RPMI7951 (cell line): Measurements from ENCODE around the gene PTCD1. TPM values are rescaled to one million over a fixed set of nuclear protein-coding genes. Genes with fewer than 3 reads are reported as not detected.
A peak's percentile ranks its signal among the peaks of the same experiment; 100 is the strongest.

Experiments
- DNase-seq: peaks from one replicate; pipeline ENCODE4 v3.0.0-alpha.2; 2012; ENCODE audit warnings: low read depth
- total RNA-seq: library from RNA; depleted of rRNA; stranded (reverse); fragments of >200 nt; shearing (Covaris generic); gene quantifications from 2 replicates; pipeline ENCODE4 v1.2.3, GENCODE V29; 2014; rRNA removed

PTCD1 gene
- 4.4 and 4.9 TPM in 2 replicates for total RNA-seq

- DNase-seq = peak; percentile 94
Measured at GRCh38 chr7:99438573-99439480, at the start of gene PTCD1, which contains the start of gene CPSF4. PTCD1 (minus strand) TSS chr7:99438798; CDS start chr7:99435242, 3,556 bp downstream. CPSF4 (plus strand) TSS chr7:99438943; CDS start chr7:99439083, 140 bp downstream.

GRCh38 chr7:99485094-99485493 is 46.5 kb upstream of the PTCD1 start:
- no peak for DNase-seq

GRCh38 chr7:99478464-99479440 is 40.2 kb upstream of the PTCD1 start:
- no peak for DNase-seq

GRCh38 chr7:99476107-99476506 is 37.5 kb upstream of the PTCD1 start:
- no peak for DNase-seq

GRCh38 chr7:99473315-99473596 is 34.7 kb upstream of the PTCD1 start:
- DNase-seq = peak; percentile 80

- DNase-seq = peak; percentile 97
Measured at GRCh38 chr7:99472561-99473314, 34.1 kb upstream of the PTCD1 start, which contains the start of gene ZNF789. ZNF789 (plus strand) TSS chr7:99472890; CDS start chr7:99476457, 3,567 bp downstream.

- no peak for DNase-seq
Measured at GRCh38 chr7:99469381-99470065, 30.9 kb upstream of the PTCD1 start.

- no peak for DNase-seq
Measured at GRCh38 chr7:99468336-99468918, 29.8 kb upstream of the PTCD1 start.

GRCh38 chr7:99465421-99465768 is 26.8 kb upstream of the PTCD1 start:
- DNase-seq = no peak

- DNase-seq = no peak
Measured at GRCh38 chr7:99461221-99461620, 22.6 kb upstream of the PTCD1 start.

GRCh38 chr7:99460651-99461050 is 22.1 kb upstream of the PTCD1 start:
- DNase-seq = no peak

- peak; percentile 25 for DNase-seq
Measured at GRCh38 chr7:99459087-99459486, 20.5 kb upstream of the PTCD1 start.

- no peak for DNase-seq
Measured at GRCh38 chr7:99457650-99458493, 19.3 kb upstream of the PTCD1 start.

GRCh38 chr7:99457050-99457649 is 18.6 kb upstream of the PTCD1 start:
- no peak for DNase-seq

- DNase-seq = no peak
Measured at GRCh38 chr7:99456288-99456687, 17.7 kb upstream of the PTCD1 start.

GRCh38 chr7:99455874-99456273 is 17.3 kb upstream of the PTCD1 start:
- DNase-seq = no peak

- DNase-seq = no peak
Measured at GRCh38 chr7:99453105-99453504, 14.5 kb upstream of the PTCD1 start.

GRCh38 chr7:99452541-99452940 is 13.9 kb upstream of the PTCD1 start:
- DNase-seq = no peak

GRCh38 chr7:99451936-99452335 is 13.3 kb upstream of the PTCD1 start:
- DNase-seq = no peak
